ENCODE data around the gene ZNF678.
A peak's percentile ranks its signal among the peaks of the same experiment; 100 is the strongest.

The ZNF678 gene

DNA sequence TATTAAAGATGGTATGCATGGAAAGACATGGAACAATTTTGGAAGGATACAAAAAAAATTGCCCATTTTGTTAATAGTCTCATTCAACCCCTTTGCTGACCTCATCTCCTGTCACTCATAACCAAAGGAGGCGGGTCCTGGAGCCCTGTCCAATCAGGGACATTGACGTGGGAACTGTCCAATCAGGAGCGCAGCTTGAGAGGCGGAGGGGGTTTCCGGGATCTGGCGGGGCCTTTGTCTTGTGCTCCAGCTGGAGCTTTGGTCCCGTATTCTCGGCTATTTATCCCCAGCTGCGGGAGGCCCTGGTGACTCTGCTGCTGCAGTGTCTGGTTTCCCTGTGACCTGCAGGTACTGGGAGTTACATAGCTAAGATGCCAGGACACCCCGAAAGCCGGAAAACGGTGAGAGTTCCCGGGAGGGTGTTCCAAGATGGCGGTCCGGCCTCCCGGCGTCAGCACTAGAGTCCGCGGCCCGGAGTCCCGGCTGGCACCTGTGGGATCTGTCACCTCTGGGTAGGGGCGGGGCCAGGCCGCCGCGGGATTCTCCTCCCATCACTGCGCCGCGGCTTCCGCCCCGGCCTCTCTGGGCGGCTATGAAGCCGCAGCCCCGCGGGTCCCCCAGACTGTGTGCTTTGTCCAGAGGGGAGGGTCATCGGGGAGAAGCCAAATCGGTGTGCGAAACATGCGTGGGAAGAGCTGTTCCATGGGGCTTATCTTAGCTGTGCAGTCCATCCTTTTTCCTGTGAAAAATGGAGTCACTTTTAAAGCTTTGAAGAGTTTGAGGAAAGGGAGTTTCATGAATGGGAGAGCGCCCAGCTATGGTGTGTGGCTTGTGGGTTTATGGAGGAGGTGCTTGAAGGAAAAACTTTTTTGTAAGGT lies at the start of gene ZNF678:
ZNF678 (plus strand) TSS at position 233 of the 878 bp plus-strand sequence. CDS start 87,436 bp downstream, outside the sequence.
- peak; percentile 96 for DNase-seq (ENCODE audit: low read depth, low spot score)

DNA sequence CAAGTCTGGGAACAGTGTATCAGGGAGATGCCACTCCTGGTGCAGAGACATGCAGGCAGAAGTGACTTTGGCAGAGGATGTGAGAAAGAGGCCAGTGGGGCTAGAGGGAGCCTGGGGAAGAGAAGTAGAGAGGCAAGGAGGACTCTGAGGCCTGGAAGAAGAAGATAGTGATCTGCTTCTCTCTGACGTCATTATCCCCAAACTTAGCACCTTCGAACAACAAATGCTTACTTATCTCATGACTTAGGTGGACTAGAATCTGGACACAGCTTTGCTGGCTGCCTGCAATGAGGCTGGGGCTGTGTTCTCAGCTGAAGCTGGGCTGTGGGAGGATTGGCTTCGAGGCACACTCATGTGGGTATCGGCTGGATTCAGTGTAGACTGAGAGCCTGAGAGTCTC lies 44.5 kb upstream of the ZNF678 start:
- DNase-seq (ENCODE audit: low read depth, low spot score): no peak

DNA sequence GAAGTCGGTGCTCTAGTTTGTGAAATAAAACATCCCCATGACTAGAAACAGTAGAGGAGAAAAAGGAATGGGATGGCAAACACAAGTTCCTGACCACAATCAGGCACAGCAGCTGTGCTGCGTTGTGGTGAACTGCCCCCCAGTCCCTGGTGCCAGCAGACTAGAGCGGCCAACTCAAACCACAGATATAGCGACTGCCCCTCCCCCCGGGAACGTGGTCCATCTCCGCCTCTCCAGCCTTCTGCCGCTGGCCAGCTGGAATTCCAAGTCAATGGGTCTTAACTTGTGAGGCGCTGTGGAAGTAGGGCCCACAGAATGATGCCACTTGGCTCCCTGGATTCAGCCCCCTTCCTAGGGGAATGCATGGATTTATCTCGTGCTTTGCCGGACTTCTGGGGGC lies 41.6 kb upstream of the ZNF678 start:
- no peak for DNase-seq (ENCODE audit: low read depth, low spot score)

DNA sequence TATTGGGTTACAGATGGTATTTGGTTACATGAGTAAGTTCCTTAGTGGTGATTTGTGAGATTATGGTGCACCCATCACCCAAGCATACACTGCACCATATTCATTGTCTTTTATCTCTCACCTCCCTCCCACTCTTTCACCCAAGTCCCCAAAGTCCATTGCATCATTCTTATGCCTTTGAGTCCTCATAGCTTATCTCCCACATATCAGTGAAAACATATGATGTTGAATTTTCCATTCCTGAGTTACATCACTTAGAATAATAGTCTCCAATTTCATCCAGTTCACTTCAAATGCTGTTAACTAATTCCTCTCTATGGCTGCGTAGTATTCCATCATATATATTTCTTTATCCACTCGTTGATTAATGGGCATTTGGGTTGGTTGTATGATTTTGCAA lies 36.8 kb upstream of the ZNF678 start:
- DNase-seq (ENCODE audit: low read depth, low spot score): no peak

DNA sequence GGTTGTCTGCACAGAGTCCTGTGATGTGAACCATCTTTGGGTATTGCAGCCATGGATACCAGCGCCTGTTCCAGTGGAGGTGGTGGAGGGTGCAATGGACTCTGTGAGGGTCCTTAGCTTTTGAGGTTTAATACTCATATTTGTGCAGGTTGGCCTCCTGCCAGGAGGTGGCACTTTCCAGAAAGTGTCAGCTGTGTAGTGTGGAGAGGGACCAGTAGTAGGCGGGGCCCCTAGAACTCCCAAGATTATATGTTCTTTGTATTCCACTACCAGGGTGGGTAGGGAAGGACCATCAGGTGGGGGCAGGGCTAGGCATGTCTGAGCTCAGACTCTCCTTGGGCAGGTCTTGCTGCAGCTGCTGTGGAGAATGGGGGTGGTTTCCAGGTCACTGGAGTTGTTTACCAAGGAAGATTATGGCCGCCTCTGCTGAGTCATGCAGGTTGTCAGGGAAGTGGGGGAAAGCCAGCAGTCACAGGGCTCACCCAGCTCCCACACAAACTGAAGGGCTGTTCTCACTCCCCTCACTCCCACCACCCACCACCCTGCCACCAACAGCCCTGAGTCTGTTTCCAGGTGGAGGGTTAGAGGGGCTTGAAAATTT lies 31.2 kb upstream of the ZNF678 start:
- DNase-seq (ENCODE audit: low read depth, low spot score): no peak

DNA sequence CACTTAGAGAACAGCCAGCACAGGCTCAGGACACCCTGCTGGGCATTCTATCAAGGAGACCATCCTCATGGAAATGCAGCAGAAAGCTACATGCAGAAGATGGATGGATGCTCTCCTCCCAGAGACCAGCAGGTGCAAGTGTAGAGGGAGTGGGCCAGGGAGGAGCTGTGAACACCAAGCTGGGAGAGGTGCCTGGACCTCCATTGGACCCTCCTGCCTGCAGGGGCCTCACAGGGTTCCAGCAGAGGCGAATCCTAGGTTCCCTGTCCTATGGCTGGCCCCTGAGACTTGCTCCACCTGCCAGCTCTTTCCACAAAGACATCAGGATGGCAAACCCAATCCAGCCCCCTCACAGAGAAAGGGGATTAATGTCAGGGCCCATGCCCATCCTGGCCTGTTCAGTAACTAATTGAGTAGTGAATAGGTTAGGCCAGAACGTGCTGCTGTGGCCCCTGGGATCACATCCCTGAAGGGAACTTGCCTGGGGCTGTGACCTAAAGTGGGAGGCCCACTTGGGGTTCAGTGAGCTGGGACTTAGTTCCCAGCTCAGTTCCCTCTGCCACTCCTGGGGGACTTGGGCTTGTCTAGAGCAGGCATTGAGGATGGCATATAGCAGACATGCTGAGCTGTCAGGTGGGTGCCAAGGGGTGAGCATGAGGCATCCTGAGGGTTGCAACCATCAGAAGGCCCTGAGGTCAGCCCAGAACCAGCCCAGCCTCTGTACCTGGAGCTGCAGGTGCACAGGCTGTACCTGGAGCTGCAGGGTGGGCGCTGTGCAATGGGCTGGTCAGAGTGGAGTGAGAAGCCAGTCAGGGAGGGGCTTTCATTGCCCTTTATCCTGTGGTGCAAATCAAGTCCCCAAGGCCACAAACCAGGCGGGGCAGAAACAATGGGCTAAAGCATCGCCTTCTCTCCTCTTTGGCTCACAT lies 22.9 kb upstream of the ZNF678 start:
- no peak for DNase-seq (ENCODE audit: low read depth, low spot score)

DNA sequence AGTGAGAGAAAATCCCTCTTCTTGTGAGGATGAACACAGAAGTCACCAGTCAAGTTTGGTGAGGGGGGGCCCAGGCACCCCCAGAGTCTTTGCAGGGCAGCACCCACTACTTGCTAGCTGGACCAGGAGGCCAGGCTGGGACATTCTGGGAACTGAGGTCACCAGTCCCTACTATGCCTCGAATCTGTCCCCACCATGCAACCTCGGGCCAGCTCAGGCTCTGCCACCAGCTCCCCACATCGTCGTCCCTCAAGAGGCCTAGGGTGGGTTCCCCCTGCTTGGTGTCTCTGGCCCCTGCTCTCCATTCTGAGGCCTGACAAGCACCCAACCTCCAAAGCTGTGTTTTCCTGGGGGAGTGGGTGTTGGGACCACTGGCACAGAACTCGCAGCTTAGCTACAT lies 22.2 kb upstream of the ZNF678 start:
- no peak for DNase-seq (ENCODE audit: low read depth, low spot score)

DNA sequence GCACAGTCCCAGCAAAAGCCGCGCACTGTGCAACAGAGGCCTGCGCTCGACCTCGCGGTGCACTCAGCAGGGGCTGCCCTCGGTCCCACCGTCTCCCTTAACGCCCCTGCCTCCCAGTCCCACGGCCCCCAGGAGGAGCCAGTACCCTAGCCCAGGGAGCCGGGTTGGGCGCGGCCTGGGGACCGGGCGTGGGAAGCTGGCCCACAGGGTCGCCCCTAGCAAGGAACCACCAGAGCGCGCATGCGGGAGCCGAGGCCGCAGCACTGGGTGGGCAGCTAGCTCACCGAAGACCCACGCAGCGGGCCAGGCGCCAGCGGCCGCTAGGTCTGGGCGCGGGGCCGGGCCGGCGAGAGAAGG lies 21.6 kb upstream of the ZNF678 start:
- DNase-seq (ENCODE audit: low read depth, low spot score): peak; percentile 55

DNA sequence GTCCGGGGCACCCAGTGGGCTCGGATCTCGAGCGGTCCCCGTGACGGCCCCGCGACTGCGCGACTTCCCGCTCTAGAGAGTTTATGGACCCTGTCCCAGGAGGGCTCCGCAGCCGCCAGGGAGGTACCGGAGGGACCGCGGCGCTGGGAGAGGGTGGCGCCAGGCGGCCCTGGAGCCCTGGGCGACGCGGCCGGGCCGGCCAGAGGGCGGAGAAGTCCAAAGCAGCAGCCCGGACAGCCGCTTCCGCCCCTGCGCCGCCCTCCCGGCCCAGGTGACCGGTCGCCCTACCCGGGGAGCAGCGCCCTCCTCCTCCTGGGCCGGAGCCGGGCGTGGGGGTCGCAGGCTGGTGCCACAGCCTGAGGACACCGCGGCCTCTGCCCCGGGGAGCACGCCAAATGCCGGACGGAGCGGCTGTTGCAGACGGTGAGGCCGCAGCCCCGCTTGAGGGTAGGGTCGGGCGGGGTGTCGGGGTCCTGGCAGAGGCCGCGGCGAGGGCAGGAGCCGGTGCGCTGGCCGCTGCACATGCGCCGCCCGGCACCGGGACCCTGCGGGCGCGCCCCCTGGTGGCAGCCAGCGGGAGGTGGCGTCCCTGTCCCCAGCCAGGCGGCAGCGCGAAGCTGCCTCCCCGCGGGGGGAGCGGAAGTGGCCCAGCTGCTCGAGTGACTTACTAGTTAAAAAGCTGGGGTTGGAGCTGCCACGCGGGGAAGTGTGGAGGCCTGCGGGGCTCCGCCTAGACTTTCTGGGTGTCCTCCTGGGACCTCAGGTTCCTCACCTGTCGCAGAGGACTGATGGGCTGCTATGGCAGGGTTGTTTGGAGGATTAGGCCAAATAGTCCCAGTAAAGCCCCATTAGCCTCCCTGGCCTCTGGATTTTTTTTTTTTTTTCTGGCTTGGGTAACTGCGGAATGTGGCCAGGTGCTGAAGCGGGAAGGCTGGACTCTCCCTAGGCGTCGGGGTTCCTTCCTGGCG lies 20.9 kb upstream of the ZNF678 start:
- DNase-seq (ENCODE audit: low read depth, low spot score): peak; percentile 93

DNA sequence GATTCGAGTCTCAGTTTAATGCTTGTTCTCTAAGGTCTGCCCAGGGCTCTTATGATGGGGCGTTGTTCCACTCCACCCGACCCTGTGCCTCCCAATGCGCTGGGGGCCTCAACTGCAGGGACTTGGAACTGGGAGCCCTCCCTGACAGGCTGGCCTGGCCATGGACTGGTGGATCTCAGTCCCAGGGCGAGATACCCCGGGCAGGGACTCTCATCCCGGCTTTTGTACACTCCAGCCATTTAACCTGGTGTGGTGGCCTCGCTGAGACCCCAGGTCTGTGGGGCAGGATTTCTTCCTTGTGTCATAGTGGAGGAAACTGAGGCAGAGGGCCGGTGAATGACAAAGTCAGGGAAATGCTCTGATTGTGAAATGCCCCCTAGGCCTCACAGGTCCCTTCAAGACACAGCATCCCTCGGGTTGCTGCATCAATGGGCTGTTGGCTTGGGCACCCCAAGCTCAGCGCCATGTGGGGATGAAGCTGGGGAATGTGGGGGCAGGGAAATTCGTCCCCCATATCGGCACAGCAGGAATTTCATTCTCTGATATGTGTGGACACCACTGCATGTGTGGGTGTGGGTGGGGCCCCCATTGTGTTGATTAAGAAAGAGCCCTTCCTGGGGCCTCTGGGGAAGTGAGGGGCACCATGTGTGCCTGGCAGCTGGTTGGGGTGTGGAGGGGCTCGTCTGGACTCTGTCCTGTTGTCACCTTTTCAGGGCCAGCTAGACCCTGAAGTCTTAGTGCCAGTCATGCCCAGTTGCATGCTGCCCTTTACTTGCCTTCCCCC lies 19.9 kb upstream of the ZNF678 start:
- DNase-seq (ENCODE audit: low read depth, low spot score): no peak

DNA sequence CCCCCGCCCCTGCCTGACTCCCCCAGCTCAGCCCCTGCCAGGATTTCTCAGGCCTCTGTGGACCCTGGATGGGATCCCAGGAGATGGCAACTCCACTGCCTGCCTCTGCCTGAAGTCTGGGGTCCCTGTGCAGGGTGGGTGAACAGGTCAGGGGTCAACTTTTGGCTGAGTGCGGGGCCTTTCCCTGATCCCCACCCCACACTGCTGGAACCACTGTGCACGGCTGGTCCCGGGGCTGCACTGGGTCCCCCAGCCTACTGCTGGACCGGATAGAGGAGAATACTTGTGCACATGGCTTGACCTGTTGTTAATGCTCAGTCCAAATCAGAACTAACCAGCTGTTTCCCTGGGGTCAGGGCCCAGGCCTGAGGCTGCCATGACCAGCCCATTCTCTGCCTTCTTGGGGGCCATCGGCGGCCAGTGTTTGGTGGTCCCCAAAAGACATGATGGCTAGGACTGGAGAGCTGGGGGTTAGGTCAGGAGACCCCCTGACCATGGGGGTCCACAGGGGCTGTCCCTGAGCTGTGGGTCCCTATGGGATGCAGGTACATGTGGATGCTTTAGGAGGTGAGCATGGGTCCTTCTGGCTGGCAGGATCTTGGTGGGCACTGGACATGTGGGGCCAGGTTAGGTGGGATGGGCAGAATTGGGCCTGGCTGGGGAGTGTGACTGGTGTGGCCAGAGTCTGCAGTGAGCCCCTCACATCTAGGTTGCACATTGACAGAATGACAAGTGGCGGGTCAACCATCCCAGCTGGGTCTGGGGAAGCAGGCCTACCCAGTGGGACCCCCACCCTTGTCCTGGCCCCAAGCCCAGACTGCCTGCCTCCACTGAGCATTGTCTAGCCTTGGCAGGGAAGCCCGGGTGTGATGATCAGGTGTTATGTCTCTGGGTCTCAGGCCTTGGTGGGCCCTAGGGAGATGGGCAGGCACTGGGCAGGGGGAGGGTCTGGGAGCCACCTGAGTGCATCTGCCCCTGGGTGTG lies 19.0 kb upstream of the ZNF678 start:
- DNase-seq (ENCODE audit: low read depth, low spot score): no peak

DNA sequence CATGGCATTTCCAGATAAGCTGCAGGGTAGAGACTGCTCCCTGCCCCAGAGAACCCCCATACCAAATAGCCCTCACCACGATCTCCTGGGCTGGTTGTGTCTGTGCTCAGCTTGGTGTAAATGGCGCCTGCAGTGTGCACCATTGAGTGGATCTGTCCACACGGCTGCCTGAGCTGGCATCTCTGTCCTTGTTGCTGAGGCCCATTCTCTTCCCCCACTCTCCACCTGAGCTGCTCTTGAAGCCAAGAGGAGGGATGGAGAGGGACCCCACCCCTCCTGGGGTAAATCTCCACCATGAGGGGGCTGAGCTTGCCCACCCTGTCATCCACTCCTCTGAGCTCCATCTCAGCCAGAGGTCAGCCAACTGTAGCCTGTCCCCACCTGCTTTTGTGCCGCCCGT lies 18.0 kb upstream of the ZNF678 start:
- no peak for DNase-seq (ENCODE audit: low read depth, low spot score)

DNA sequence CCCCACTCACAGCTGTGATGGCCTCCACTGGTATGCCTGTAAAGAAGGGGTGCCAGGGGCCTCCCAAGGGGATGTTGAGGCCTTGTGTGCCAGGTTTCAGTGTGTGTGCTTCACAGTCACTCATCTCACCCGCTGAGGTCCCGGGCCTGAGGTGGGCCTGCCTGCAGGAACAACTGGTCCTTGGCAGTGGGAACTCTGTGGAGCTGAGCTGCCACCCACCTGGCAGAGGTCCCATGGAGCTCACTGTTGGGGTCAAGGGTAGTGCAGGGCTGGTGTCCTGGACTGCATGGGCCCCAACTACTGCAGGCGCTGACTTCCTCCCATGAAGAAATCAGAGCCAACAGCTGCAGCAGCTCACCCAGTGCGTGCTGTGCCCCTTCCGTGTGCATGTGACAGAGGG lies 17.3 kb upstream of the ZNF678 start:
- no peak for DNase-seq (ENCODE audit: low read depth, low spot score)

DNA sequence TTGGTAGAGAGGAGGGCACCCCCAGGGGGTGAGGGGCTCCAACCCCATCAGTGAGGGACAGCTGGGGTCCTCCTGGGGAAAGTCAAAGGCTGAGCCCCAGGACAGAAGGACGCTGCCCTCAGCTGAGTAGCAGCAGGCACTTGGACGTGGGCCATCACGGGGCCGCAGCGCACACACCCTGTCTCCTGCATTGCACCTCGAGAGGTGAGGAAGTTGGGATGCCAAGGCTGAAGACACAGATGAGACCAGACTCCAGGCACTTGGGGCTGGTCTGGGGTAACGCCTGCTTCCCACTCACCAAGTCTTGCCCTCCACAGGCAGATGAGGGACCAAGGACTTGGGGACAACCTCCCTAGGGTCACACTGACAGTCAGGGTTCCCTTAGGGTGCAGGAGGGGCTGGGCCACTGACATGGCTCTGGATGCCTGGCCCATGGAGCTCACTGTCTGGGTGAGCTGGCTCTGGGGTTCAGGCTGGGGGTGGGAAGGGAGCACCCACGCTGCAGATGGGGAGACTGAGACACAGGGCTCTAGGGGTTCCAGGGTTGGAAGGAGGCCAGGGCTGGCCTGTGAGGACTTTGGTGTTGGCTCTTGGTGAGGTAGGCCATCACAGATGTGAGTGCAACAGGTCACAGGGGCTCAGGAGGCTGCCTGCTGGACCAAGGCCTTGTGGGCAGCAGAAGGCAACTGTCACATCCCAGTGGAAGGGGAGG lies 16.6 kb upstream of the ZNF678 start:
- no peak for DNase-seq (ENCODE audit: low read depth, low spot score)

DNA sequence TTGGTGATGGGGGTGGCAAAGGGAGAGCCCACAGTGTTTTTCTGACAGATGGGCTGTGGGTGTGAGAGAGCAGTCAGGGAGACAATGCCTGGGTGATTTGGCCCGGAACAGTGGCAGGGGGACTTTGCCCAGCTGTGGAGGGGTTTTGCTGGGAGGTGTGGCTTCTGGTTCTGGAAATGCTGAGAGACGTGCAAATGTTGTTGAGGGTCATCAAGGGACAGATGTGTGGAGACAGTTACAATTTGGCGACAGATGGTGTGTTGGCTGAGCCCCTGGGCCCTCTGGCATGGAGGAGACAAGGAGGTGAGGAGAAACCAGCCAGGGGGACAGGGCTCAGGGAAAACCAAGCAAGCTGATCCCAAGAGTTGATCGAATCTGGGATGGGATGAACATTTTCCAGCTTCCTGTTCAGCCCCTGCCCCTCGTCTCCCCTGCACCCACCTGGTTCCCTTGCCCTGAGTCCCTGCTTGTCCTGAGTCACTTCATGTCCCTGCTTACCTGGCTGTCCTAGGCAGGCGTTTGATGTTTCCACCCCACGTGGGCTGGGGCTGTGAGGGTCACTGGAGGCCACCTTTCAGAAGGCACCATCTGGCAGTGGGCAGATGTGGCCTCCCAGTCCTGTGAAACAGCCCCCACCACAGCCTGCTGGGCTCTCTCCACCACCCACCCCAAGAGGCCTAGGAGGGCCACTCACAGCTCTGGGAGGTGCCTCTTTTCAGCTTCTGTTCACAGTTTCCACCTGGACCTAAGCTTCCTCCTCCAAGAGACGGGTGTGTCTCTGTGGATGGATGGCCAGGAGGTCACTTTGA lies 15.8 kb upstream of the ZNF678 start:
- DNase-seq (ENCODE audit: low read depth, low spot score): no peak

DNA sequence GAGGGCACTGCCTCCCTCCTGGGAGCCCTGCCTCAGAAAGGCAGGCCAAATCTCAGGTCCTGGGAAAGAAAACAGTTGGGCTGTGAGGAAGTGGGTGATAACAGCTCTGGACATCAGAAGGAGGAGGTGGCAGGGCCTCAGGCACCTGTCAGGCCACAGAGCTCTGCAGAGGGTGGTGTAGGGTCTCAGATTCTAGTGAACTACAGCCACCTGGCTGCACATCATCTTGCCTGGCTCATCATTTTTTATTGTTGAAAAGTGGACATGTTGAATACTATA lies 15.3 kb upstream of the ZNF678 start:
- DNase-seq (ENCODE audit: low read depth, low spot score): no peak

DNA sequence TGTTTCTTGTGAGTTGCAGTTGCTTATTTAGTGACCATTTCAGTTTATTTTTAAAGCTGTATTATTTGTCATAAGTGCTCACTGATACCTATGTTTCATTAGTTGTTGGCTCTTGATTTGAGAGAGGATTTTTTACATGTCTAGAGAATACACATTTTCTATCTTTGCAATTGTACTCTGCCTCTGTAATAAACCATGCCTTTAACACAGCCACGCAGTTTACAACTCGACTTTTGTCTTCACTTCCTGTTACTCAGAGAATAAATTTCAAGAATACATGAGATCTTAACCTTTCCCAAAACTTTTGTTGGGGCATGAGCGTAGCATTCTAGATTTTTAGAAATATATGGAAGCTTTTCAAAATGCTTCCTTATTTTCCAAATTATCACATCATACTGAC lies 14.9 kb upstream of the ZNF678 start:
- no peak for DNase-seq (ENCODE audit: low read depth, low spot score)

DNA sequence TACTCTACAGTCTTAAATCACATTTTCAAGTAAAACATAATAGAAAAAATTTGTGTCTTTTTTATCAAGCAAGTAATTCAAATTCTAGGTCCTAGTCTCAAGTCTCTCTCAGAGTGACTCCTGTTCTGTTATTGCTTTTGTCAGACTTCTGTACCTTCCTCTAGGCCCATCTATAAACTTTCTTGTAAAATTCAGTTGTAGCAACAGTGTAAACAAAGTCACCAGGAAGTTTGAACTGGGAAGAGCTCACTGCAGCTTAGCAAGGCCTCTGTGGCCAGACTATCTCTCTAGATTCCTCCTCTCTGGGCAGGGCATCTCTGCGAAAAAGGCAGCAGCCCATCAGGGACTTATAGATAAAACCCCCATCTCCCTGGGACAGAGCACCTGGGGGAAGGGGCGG lies 13.5 kb upstream of the ZNF678 start:
- no peak for DNase-seq (ENCODE audit: low read depth, low spot score)
